Activated naive CD8-positive, alpha-beta T cell treated with anti-CD3 and anti-CD28 coated beads for 36 hours (primary cell): ENCODE data around the gene RASA3. TPM values are rescaled to one million over a fixed set of nuclear protein-coding genes. Genes with fewer than 3 reads are reported as not detected.

Experiments used
- DNase-seq: peaks from one replicate; pipeline ENCODE4 v3.0.0; 2021
- H3K27ac Mint-ChIP-seq: one replicate; pipeline ENCODE4 v1.8.0; 2022; ENCODE audit warnings: mild to moderate bottlenecking, moderate library complexity, mixed read lengths
- H3K27me3 Mint-ChIP-seq: one replicate; pipeline ENCODE4 v1.8.0; 2022; ENCODE audit warnings: mild to moderate bottlenecking, mixed read lengths
- H3K36me3 Mint-ChIP-seq: one replicate; pipeline ENCODE4 v1.8.0; 2021; ENCODE audit warnings: mild to moderate bottlenecking, mixed read lengths
- H3K4me1 Mint-ChIP-seq: one replicate; pipeline ENCODE4 v1.8.0; 2021; ENCODE audit warnings: mixed read lengths
- H3K4me3 Mint-ChIP-seq: one replicate; pipeline ENCODE4 v1.8.0; 2022; ENCODE audit warnings: mild to moderate bottlenecking, moderate library complexity, mixed read lengths
- H3K9me3 Mint-ChIP-seq: one replicate; pipeline ENCODE4 v1.8.0; 2022; ENCODE audit warnings: mixed read lengths
- total RNA-seq, 2 experiments: library from RNA; stranded (reverse); gene quantifications; one replicate each; pipeline ENCODE4 v1.2.3, GENCODE V29; 2021

The RASA3 gene
- total RNA-seq, 2 experiments from 2014 or later, result 25.6 to 26.5 TPM

GRCh38 chr13:113955235-113955634, 177.2 kb downstream of the RASA3 start:
- Mint-ChIP-seq H3K27me3 (no peaks in the 10 kb centered on the region), H3K4me1 (no peaks in the 10 kb centered on the region), H3K9me3 (peaks cover 13% of the 10 kb centered on the region), H3K27ac (no peak overlapping the region), H3K36me3 (peaks cover 34% of the 10 kb centered on the region), H3K4me3 (no peak overlapping the region)
- no peak for DNase-seq

- Mint-ChIP-seq H3K4me3 (no peak overlapping the region), H3K9me3 (peaks cover 6% of the 10 kb centered on the region), H3K27me3 (no peaks in the 10 kb centered on the region), H3K36me3 (peaks cover 28% of the 10 kb centered on the region), H3K4me1 (no peaks in the 10 kb centered on the region), H3K27ac (no peak overlapping the region)
- DNase-seq, result no peak
These were observed 178.2 kb downstream of the RASA3 start for GRCh38 chr13:113954046-113954835.

- no peak for DNase-seq
- peaks cover 1% of the 10 kb centered on the region for H3K9me3 Mint-ChIP-seq
- no peak overlapping the region for H3K27ac Mint-ChIP-seq
- no peaks in the 10 kb centered on the region for H3K27me3 Mint-ChIP-seq
- H3K36me3 Mint-ChIP-seq, result peaks cover 22% of the 10 kb centered on the region
- H3K4me1 Mint-ChIP-seq, result no peaks in the 10 kb centered on the region
- no peak overlapping the region for H3K4me3 Mint-ChIP-seq
These were observed 178.9 kb downstream of the RASA3 start for GRCh38 chr13:113953561-113953960.

GRCh38 chr13:113952983-113953520, 179.4 kb downstream of the RASA3 start:
- Mint-ChIP-seq H3K36me3 (peaks cover 22% of the 10 kb centered on the region), H3K27ac (no peak overlapping the region), H3K4me3 (no peak overlapping the region)

GRCh38 chr13:113952151-113952982, 180.1 kb downstream of the RASA3 start:
- Mint-ChIP-seq H3K27me3 (no peaks in the 10 kb centered on the region), H3K36me3 (peaks cover 18% of the 10 kb centered on the region), H3K4me1 (peaks cover 3% of the 10 kb centered on the region), H3K9me3 (peaks cover 1% of the 10 kb centered on the region), H3K4me3 (no peak overlapping the region), H3K27ac (no peak overlapping the region)
- DNase-seq, result no peak

More at GRCh38 chr13:113952983-113953520, 179.4 kb downstream of the RASA3 start:
- no peaks in the 10 kb centered on the region for H3K27me3 Mint-ChIP-seq
- DNase-seq, result no peak
- H3K4me1 Mint-ChIP-seq, result peaks cover 1% of the 10 kb centered on the region
- peaks cover 1% of the 10 kb centered on the region for H3K9me3 Mint-ChIP-seq

GRCh38 chr13:113951246-113951999, 181.0 kb downstream of the RASA3 start:
- no peak overlapping the region for H3K27ac Mint-ChIP-seq
- H3K4me1 Mint-ChIP-seq, result peaks cover 3% of the 10 kb centered on the region
- no peak overlapping the region for H3K4me3 Mint-ChIP-seq
- peak; percentile 68 for DNase-seq
- no peaks in the 10 kb centered on the region for H3K27me3 Mint-ChIP-seq
- peaks cover 18% of the 10 kb centered on the region for H3K36me3 Mint-ChIP-seq
- H3K9me3 Mint-ChIP-seq, result peaks cover 1% of the 10 kb centered on the region

GRCh38 chr13:113950451-113951245, 181.8 kb downstream of the RASA3 start:
- H3K4me1 Mint-ChIP-seq, result peaks cover 3% of the 10 kb centered on the region
- no peak for DNase-seq
- H3K27me3 Mint-ChIP-seq, result no peaks in the 10 kb centered on the region
- no peak overlapping the region for H3K4me3 Mint-ChIP-seq
- peaks cover 10% of the 10 kb centered on the region for H3K36me3 Mint-ChIP-seq
- peaks cover 1% of the 10 kb centered on the region for H3K9me3 Mint-ChIP-seq
- no peak overlapping the region for H3K27ac Mint-ChIP-seq

GRCh38 chr13:113949546-113949945, 182.9 kb downstream of the RASA3 start:
- peaks cover under 1% of the 10 kb centered on the region for H3K36me3 Mint-ChIP-seq
- H3K4me3 Mint-ChIP-seq, result no peak overlapping the region
- H3K27me3 Mint-ChIP-seq, result no peaks in the 10 kb centered on the region
- H3K9me3 Mint-ChIP-seq, result no peaks in the 10 kb centered on the region
- H3K4me1 Mint-ChIP-seq, result peaks cover 3% of the 10 kb centered on the region
- H3K27ac Mint-ChIP-seq, result no peak overlapping the region
- DNase-seq, result no peak

GRCh38 chr13:113948034-113948742, 184.2 kb downstream of the RASA3 start:
- H3K36me3 Mint-ChIP-seq, result no peaks in the 10 kb centered on the region
- H3K27me3 Mint-ChIP-seq, result no peaks in the 10 kb centered on the region
- no peak overlapping the region for H3K4me3 Mint-ChIP-seq
- H3K4me1 Mint-ChIP-seq, result peaks cover 3% of the 10 kb centered on the region
- no peaks in the 10 kb centered on the region for H3K9me3 Mint-ChIP-seq
- DNase-seq, result no peak
- no peak overlapping the region for H3K27ac Mint-ChIP-seq

GRCh38 chr13:113947311-113948033, 185.0 kb downstream of the RASA3 start:
- Mint-ChIP-seq H3K4me3 (no peak overlapping the region), H3K9me3 (no peaks in the 10 kb centered on the region), H3K4me1 (peaks cover 3% of the 10 kb centered on the region), H3K27me3 (no peaks in the 10 kb centered on the region), H3K27ac (no peak overlapping the region), H3K36me3 (no peaks in the 10 kb centered on the region)
- no peak for DNase-seq

- Mint-ChIP-seq H3K9me3 (no peaks in the 10 kb centered on the region), H3K4me1 (peaks cover 3% of the 10 kb centered on the region), H3K36me3 (no peaks in the 10 kb centered on the region), H3K4me3 (no peak overlapping the region), H3K27ac (no peak overlapping the region), H3K27me3 (no peaks in the 10 kb centered on the region)
- no peak for DNase-seq
These were observed 185.8 kb downstream of the RASA3 start for GRCh38 chr13:113946409-113947181.

- no peaks in the 10 kb centered on the region for H3K27me3 Mint-ChIP-seq
- DNase-seq, result no peak
- no peak overlapping the region for H3K27ac Mint-ChIP-seq
- no peaks in the 10 kb centered on the region for H3K36me3 Mint-ChIP-seq
- H3K4me1 Mint-ChIP-seq, result peaks cover 3% of the 10 kb centered on the region
- no peaks in the 10 kb centered on the region for H3K9me3 Mint-ChIP-seq
- no peak overlapping the region for H3K4me3 Mint-ChIP-seq
These were observed 186.5 kb downstream of the RASA3 start for GRCh38 chr13:113945857-113946408.
